HepG2 (cell line): ENCODE data around the gene GAS5. TPM values are rescaled to one million over a fixed set of nuclear protein-coding genes. Genes with fewer than 3 reads are reported as not detected.

Experiments used
- ARNTL ChIP-seq: sonication (generic); formaldehyde crosslinking; IDR thresholded peaks from 2 replicates; pipeline ENCODE4 v1.4.0; 2020; ENCODE audit warnings: mild to moderate bottlenecking, missing genetic modification reagents
- BRD4 ChIP-seq: sonication (generic); formaldehyde crosslinking; IDR thresholded peaks from 2 replicates; pipeline ENCODE4 v1.4.0; 2020; ENCODE audit warnings: missing genetic modification reagents
- DNMT3B ChIP-seq: conservative IDR thresholded peaks from 2 replicates; pipeline ENCODE4 v1.6.1; 2016; ENCODE audit warnings: missing biosample characterization, control low read depth
- EED ChIP-seq: sonication (generic); formaldehyde crosslinking; IDR thresholded peaks from 2 replicates; pipeline ENCODE4 v1.5.0; 2020; ENCODE audit warnings: mild to moderate bottlenecking, missing genetic modification reagents
- ELF1 ChIP-seq: sonication (generic); formaldehyde crosslinking; IDR thresholded peaks from 2 replicates; pipeline ENCODE4 v1.4.0; 2020; ENCODE audit warnings: missing genetic modification reagents
- EZH2 ChIP-seq: conservative IDR thresholded peaks from 2 replicates; pipeline ENCODE4 v1.6.1; 2012; ENCODE audit warnings: mild to moderate bottlenecking, low read depth, low read length, moderate library complexity
- FOXA1 ChIP-seq, 2 experiments: fragments of 450-650 bp in 1 of 2; sonication (generic) in 1 of 2; formaldehyde crosslinking in 1 of 2; IDR thresholded peaks; 2 replicates each; pipeline versions ENCODE4 v1.4.0 to v1.6.1; 2016 to 2020; ENCODE audit warnings: missing genetic modification reagents in 1 of 2
- FOXK2 ChIP-seq: fragments of 450-650 bp; IDR thresholded peaks from 2 replicates; pipeline ENCODE4 v1.6.1; 2016
- PPARG ChIP-seq: conservative IDR thresholded peaks from 2 replicates; pipeline ENCODE4 v1.6.1; 2016; ENCODE audit warnings: missing biosample characterization, missing genetic modification reagents
- SRF ChIP-seq: IDR thresholded peaks from 2 replicates; pipeline ENCODE4 v1.6.1; 2011; ENCODE audit warnings: mild to moderate bottlenecking, low read depth, low read length, moderate library complexity
- TBX2 ChIP-seq: sonication (generic); formaldehyde crosslinking; IDR thresholded peaks from 2 replicates; pipeline ENCODE4 v1.5.0; 2020; ENCODE audit warnings: missing genetic modification reagents, mild to moderate bottlenecking, borderline replicate concordance
- YEATS4 ChIP-seq: sonication (generic); formaldehyde crosslinking; IDR thresholded peaks from 2 replicates; pipeline ENCODE4 v1.4.0; 2020; ENCODE audit warnings: missing genetic modification reagents, borderline replicate concordance
- YY1 ChIP-seq: IDR thresholded peaks from 2 replicates; pipeline ENCODE4 v1.6.1; 2011; ENCODE audit warnings: low read length, low read depth, moderate library complexity, mild to moderate bottlenecking; ENCODE audit not compliant: insufficient read depth, insufficient replicate concordance
- ZBTB42 ChIP-seq: sonication (generic); formaldehyde crosslinking; IDR thresholded peaks from 2 replicates; pipeline ENCODE4 v1.5.0; 2020; ENCODE audit warnings: mild to moderate bottlenecking, missing genetic modification reagents
- ZBTB8A ChIP-seq: sonication (generic); formaldehyde crosslinking; IDR thresholded peaks from 2 replicates; pipeline ENCODE4 v1.4.0; 2020; ENCODE audit warnings: mild to moderate bottlenecking, low read depth, missing genetic modification reagents, borderline replicate concordance
- ZNF382 ChIP-seq: sonication (generic); formaldehyde crosslinking; IDR thresholded peaks from 2 replicates; pipeline ENCODE4 v1.5.0; 2020; ENCODE audit warnings: missing genetic modification reagents, mild to moderate bottlenecking, borderline replicate concordance
- ZNF510 ChIP-seq: sonication (generic); formaldehyde crosslinking; IDR thresholded peaks from 2 replicates; pipeline ENCODE4 v1.4.0; 2020; ENCODE audit warnings: low read depth, mild to moderate bottlenecking, missing genetic modification reagents
- ZNF564 ChIP-seq: sonication (generic); formaldehyde crosslinking; IDR thresholded peaks from 2 replicates; pipeline ENCODE4 v1.8.1; 2023; ENCODE audit warnings: mild to moderate bottlenecking, missing genetic modification reagents
- ZNF616 ChIP-seq: sonication (generic); formaldehyde crosslinking; IDR thresholded peaks from 2 replicates; pipeline ENCODE4 v1.5.0; 2020; ENCODE audit warnings: low read depth, mild to moderate bottlenecking, missing genetic modification reagents
- ZNF724P ChIP-seq: sonication (generic); formaldehyde crosslinking; IDR thresholded peaks from 2 replicates; pipeline ENCODE4 v1.8.0; 2022; ENCODE audit warnings: missing genetic modification reagents, borderline replicate concordance
- ZNF773 ChIP-seq: sonication (generic); formaldehyde crosslinking; IDR thresholded peaks from 2 replicates; pipeline ENCODE4 v1.4.0; 2020; ENCODE audit warnings: missing genetic modification reagents, borderline replicate concordance
- ZNF879 ChIP-seq: sonication (generic); formaldehyde crosslinking; IDR thresholded peaks from 2 replicates; pipeline ENCODE4 v1.8.1; 2023; ENCODE audit warnings: missing genetic modification reagents
- polyA plus RNA-seq, 8 experiments: library from polyadenylated mRNA; depleted of rRNA in 3 of 8; stranded (reverse) in 7 of 8; unstranded in 1 of 8; fragments of >200 nt; fragmentation: Illumina TruSeq in 4 of 8; extraction: Trizol in 4 of 8; gene quantifications; 2 replicates each; pipeline versions ENCODE4 v1.2.1 to v1.2.3, GENCODE V29; 2011 to 2016; ENCODE audit warnings: low read depth in 4 of 8, missing spikeins in 1 of 8, mixed read lengths in 1 of 8; ENCODE audit not compliant: insufficient read depth in 1 of 8
- total RNA-seq, 5 experiments: library from RNA; depleted of rRNA; stranded (reverse); fragments of >200 nt; fragmentation: Illumina TruSeq; extraction: Trizol; gene quantifications; 2 replicates each; pipeline ENCODE4 v1.2.3, GENCODE V29; 2016; ENCODE audit warnings: low read depth in 1 of 5
- TF ChIP-seq, protein P1 (sequence below): sonication (generic); formaldehyde crosslinking; IDR thresholded peaks from 2 replicates; pipeline ENCODE4 v1.4.0; 2020; ENCODE audit warnings: missing genetic modification reagents; ENCODE audit errors: not compliant biosample characterization
- TF ChIP-seq, protein P2 (sequence below): sonication (generic); formaldehyde crosslinking; IDR thresholded peaks from 2 replicates; pipeline ENCODE4 v1.4.0; 2020; ENCODE audit warnings: mild to moderate bottlenecking, low read depth, missing genetic modification reagents
- TF ChIP-seq, protein P3 (sequence below): sonication (generic); formaldehyde crosslinking; IDR thresholded peaks from 2 replicates; pipeline ENCODE4 v1.9.0; 2021; ENCODE audit warnings: missing genetic modification reagents, borderline replicate concordance
- TF ChIP-seq, protein P4 (sequence below): IDR thresholded peaks from 2 replicates; pipeline ENCODE4 v1.6.1; 2012; ENCODE audit warnings: inconsistent platforms
- TF ChIP-seq, protein P5 (sequence below): sonication (generic); formaldehyde crosslinking; IDR thresholded peaks from 2 replicates; pipeline ENCODE4 v1.8.0; 2022; ENCODE audit warnings: missing genetic modification reagents, mild to moderate bottlenecking, inconsistent platforms, borderline replicate concordance

Gene GAS5
- total and polyA plus RNA-seq, 2 of the 13 experiments (the other 11 are each of a cell fraction or from before 2014, with no cell fraction given) = 352 to 738 TPM

DNA sequence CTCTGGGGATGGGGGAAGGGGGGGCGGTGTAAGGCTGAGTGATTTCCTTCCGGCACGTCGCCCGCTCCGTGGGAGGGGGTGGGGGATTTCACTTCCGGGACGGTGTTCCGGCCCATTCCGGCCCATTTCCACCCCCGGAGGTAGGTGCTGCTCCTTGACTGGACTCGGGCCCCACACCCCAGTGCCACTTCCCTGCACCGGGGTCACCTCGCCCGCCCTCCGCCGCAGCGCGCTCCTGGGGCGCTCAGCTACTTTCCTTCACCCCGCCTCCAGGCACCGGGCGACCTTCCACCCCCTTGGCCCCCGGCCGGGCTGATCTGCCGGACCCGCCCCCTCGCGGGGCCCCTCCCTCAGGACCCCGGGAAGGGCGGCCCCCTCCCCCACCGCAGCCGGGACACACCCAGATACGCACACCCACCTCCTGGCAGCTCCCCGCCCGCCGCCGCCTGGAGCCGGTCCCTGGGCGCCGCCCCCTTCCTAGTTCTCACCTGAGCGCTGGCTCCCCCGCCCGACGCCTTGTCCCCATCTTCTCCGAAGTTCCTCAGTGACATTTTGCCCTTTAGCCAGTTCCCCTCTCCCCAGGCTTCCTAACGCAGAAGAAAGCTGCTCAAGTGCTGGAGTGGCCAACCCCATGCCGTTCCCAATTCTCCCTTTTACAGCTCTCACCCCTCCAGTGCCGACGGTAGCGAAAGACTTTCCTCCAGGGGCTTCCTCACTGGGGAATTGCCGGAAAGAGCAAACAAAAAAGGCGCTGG lies 654 bp upstream of the GAS5 start, which contains the start of gene ZBTB37 (continued):
- TF ChIP-seq PPARG (CRISPR knock-in tag) (peak; percentile 90), YEATS4 (peak; percentile 90), ELF1 (CRISPR knock-in tag) (peak; percentile 47), ZNF724P (CRISPR knock-in tag) (no peak), FOXA1 (IDR thresholded peaks at IDR 0.05) (no peak), FOXA1 (CRISPR knock-in tag; IDR thresholded peaks at IDR 0.05) (no peak), ZNF879 (no peak), ZNF773 (CRISPR knock-in tag) (0 out of 2 replicates have a peak, but pooled peaks have one; percentile 66), YY1 (no peak), ZNF382 (CRISPR knock-in tag) (no peak), FOXK2 (no peak), ARNTL (CRISPR knock-in tag) (peak; percentile 15; the same call in 1 of the 2 replicates), ZBTB8A (CRISPR knock-in tag) (no peak), TBX2 (peak; percentile 74), DNMT3B (CRISPR knock-in tag) (no peak), EED (CRISPR knock-in tag) (0 out of 2 replicates have a peak, but pooled peaks have one; percentile 45), BRD4 (CRISPR knock-in tag) (no peak), EZH2 (no peak), ZNF616 (no peak), ZNF510 (CRISPR knock-in tag) (no peak), ZBTB42 (CRISPR knock-in tag) (no peak), SRF (no peak), ZNF564 (CRISPR knock-in tag) (peak; percentile 60; the same call in 1 of the 2 replicates)
- TF ChIP-seq, protein P1, sequence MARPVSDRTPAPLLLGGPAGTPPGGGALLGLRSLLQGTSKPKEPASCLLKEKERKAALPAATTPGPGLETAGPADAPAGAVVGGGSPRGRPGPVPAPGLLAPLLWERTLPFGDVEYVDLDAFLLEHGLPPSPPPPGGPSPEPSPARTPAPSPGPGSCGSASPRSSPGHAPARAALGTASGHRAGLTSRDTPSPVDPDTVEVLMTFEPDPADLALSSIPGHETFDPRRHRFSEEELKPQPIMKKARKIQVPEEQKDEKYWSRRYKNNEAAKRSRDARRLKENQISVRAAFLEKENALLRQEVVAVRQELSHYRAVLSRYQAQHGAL (CRISPR knock-in tag) = no peak
- TF ChIP-seq, protein P2, sequence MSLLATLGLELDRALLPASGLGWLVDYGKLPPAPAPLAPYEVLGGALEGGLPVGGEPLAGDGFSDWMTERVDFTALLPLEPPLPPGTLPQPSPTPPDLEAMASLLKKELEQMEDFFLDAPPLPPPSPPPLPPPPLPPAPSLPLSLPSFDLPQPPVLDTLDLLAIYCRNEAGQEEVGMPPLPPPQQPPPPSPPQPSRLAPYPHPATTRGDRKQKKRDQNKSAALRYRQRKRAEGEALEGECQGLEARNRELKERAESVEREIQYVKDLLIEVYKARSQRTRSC (CRISPR knock-in tag) = no peak
- TF ChIP-seq, protein P3, sequence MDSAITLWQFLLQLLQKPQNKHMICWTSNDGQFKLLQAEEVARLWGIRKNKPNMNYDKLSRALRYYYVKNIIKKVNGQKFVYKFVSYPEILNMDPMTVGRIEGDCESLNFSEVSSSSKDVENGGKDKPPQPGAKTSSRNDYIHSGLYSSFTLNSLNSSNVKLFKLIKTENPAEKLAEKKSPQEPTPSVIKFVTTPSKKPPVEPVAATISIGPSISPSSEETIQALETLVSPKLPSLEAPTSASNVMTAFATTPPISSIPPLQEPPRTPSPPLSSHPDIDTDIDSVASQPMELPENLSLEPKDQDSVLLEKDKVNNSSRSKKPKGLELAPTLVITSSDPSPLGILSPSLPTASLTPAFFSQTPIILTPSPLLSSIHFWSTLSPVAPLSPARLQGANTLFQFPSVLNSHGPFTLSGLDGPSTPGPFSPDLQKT (CRISPR knock-in tag) = 0 out of 2 replicates have a peak, but pooled peaks have one; percentile 40
- TF ChIP-seq, protein P4, sequence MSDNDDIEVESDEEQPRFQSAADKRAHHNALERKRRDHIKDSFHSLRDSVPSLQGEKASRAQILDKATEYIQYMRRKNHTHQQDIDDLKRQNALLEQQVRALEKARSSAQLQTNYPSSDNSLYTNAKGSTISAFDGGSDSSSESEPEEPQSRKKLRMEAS = peak; percentile 9; the same call in 1 of the 2 replicates
- TF ChIP-seq, protein P5, sequence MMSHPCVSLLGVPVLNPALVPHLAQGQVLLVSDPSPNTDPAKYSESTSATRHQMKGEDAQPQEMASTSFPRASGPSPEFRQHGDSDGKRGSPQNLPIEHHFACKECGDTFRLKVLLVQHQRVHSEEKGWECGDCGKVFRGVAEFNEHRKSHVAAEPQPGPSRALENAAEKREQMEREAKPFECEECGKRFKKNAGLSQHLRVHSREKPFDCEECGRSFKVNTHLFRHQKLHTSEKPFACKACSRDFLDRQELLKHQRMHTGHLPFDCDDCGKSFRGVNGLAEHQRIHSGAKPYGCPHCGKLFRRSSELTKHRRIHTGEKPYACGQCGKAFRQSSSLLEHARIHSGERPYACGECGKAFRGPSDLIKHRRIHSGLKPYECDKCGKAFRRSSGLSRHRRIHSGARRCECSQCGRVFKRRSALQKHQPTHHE (CRISPR knock-in tag) = peak; percentile 50; the same call in 1 of the 2 replicates
